ENCODE data around the gene PLA2G4E.

The PLA2G4E gene

GRCh38 chr15:41992151-41992802 lies 28.6 kb downstream of the PLA2G4E start:
- no peak for DNase-seq (ENCODE audit: low read depth)

GRCh38 chr15:41990691-41991090 lies 30.2 kb downstream of the PLA2G4E start:
- DNase-seq (ENCODE audit: low read depth): no peak

- no peak for DNase-seq (ENCODE audit: low read depth)
These were observed 30.6 kb downstream of the PLA2G4E start for GRCh38 chr15:41990243-41990605.

- DNase-seq (ENCODE audit: low read depth): peak; percentile 76
These were observed 31.1 kb downstream of the PLA2G4E start for GRCh38 chr15:41989573-41990242.

- DNase-seq (ENCODE audit: low read depth): no peak
These were observed 31.8 kb downstream of the PLA2G4E start for GRCh38 chr15:41988896-41989572.

GRCh38 chr15:41987925-41988275 lies 32.9 kb downstream of the PLA2G4E start:
- DNase-seq (ENCODE audit: low read depth): no peak

- DNase-seq (ENCODE audit: low read depth): no peak
These were observed 33.5 kb downstream of the PLA2G4E start for GRCh38 chr15:41987246-41987924.

- no peak for DNase-seq (ENCODE audit: low read depth)
These were observed 35.3 kb downstream of the PLA2G4E start for GRCh38 chr15:41985236-41986160.

- DNase-seq (ENCODE audit: low read depth): no peak
These were observed 36.2 kb downstream of the PLA2G4E start for GRCh38 chr15:41984622-41985021.

- no peak for DNase-seq (ENCODE audit: low read depth)
These were observed 36.9 kb downstream of the PLA2G4E start for GRCh38 chr15:41983621-41984571.

- no peak for DNase-seq (ENCODE audit: low read depth)
These were observed 37.6 kb downstream of the PLA2G4E start for GRCh38 chr15:41983221-41983620.

- DNase-seq (ENCODE audit: low read depth): no peak
These were observed 38.5 kb downstream of the PLA2G4E start for GRCh38 chr15:41982133-41982930.

- no peak for DNase-seq (ENCODE audit: low read depth)
These were observed 39.3 kb downstream of the PLA2G4E start for GRCh38 chr15:41981371-41982132.

GRCh38 chr15:41980654-41981323 lies 40.1 kb downstream of the PLA2G4E start:
- no peak for DNase-seq (ENCODE audit: low read depth)

GRCh38 chr15:41979493-41980266 lies 41.2 kb downstream of the PLA2G4E start:
- DNase-seq (ENCODE audit: low read depth): no peak

- no peak for DNase-seq (ENCODE audit: low read depth)
These were observed 42.3 kb downstream of the PLA2G4E start for GRCh38 chr15:41978534-41978933.

- no peak for DNase-seq (ENCODE audit: low read depth)
These were observed 43.0 kb downstream of the PLA2G4E start for GRCh38 chr15:41977757-41978383.
